PFSK-1 (cell line): Measurements from ENCODE around the gene SNX3.

Experiments
- FOXP2 ChIP-seq: optimal IDR thresholded peaks from 2 replicates; pipeline ENCODE3; 2011; ENCODE audit warnings: borderline replicate concordance, control low read depth, inconsistent platforms; ENCODE audit not compliant: insufficient read depth; ENCODE audit errors: extremely low read length, extremely low read depth
- POLR2AphosphoS5 ChIP-seq: IDR thresholded peaks from 2 replicates; pipeline ENCODE4 v1.6.1; 2012; ENCODE audit warnings: low read depth, mild to moderate bottlenecking, control low read depth, low read length, moderate library complexity
- SIN3A ChIP-seq: IDR thresholded peaks from 2 replicates; pipeline ENCODE4 v1.6.1; 2012; ENCODE audit warnings: mild to moderate bottlenecking, low read length, moderate library complexity, borderline replicate concordance; ENCODE audit not compliant: insufficient read depth
- TAF1 ChIP-seq: IDR thresholded peaks from 2 replicates; pipeline ENCODE4 v1.6.1; 2012; ENCODE audit warnings: low read length, control low read depth, borderline replicate concordance; ENCODE audit not compliant: insufficient read depth
- TF ChIP-seq, protein P1 (sequence below), 2 experiments: IDR thresholded peaks; 2 replicates each; pipeline versions ENCODE4 v1.6.1 to v1.8.0; 2011 to 2012; ENCODE audit warnings: low read depth in 2 of 2, low read length in 2 of 2, control low read depth in 1 of 2, inconsistent platforms in 1 of 2, mild to moderate bottlenecking in 1 of 2, moderate library complexity in 1 of 2; ENCODE audit not compliant: insufficient read depth in 1 of 2

Gene SNX3

GRCh38 chr6:108186226-108186625, 74.6 kb downstream of the SNX3 start:
- TF ChIP-seq TAF1 (no peak), FOXP2 (no peak), SIN3A (no peak), POLR2AphosphoS5 (no peak)

DNA sequence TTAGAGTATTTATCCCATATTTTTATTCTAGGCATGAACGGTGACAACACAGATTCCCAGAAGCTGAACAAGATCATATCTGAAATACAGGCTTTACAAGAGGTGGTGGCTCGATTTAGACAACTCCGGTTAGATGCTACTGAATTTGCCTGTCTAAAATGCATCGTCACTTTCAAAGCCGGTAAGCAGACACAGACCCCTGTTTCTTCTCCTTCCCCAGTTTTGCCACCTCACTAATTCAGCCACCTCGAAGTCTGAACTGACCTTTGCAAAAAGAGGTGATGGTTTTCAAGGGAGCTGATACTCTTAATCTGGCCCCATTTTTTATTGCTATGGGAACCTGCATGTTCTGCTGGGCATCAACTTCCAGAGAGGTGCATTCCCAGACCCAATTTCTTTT, 80.1 kb downstream of the SNX3 start:
- TF ChIP-seq, protein P1, sequence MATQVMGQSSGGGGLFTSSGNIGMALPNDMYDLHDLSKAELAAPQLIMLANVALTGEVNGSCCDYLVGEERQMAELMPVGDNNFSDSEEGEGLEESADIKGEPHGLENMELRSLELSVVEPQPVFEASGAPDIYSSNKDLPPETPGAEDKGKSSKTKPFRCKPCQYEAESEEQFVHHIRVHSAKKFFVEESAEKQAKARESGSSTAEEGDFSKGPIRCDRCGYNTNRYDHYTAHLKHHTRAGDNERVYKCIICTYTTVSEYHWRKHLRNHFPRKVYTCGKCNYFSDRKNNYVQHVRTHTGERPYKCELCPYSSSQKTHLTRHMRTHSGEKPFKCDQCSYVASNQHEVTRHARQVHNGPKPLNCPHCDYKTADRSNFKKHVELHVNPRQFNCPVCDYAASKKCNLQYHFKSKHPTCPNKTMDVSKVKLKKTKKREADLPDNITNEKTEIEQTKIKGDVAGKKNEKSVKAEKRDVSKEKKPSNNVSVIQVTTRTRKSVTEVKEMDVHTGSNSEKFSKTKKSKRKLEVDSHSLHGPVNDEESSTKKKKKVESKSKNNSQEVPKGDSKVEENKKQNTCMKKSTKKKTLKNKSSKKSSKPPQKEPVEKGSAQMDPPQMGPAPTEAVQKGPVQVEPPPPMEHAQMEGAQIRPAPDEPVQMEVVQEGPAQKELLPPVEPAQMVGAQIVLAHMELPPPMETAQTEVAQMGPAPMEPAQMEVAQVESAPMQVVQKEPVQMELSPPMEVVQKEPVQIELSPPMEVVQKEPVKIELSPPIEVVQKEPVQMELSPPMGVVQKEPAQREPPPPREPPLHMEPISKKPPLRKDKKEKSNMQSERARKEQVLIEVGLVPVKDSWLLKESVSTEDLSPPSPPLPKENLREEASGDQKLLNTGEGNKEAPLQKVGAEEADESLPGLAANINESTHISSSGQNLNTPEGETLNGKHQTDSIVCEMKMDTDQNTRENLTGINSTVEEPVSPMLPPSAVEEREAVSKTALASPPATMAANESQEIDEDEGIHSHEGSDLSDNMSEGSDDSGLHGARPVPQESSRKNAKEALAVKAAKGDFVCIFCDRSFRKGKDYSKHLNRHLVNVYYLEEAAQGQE (IDR thresholded peaks at IDR 0.05; ENCODE audit: insufficient read depth in 1 of 2, low read depth in 2 of 2, low read length in 2 of 2): no peak
- TF ChIP-seq POLR2AphosphoS5 (no peak), TAF1 (no peak), SIN3A (no peak), FOXP2 (no peak)

DNA sequence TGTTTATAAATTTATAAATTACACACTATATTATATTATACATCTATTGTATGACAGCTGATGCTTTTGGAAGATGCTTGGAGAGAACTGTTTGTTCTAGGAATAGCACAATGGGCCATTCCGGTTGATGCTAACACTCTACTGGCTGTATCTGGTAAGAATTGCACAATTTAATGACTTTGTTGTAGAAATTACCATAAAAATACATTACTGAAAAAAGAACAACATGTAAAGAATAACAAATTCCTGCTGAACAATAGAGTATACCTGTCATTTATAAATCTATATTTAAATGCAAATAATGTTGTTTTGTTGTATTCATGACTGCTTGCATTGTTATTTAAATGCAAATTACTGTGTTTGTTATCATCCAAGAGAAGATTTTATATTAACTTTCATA, 80.6 kb downstream of the SNX3 start:
- TF ChIP-seq SIN3A (no peak), POLR2AphosphoS5 (no peak), FOXP2 (no peak), TAF1 (no peak)
- TF ChIP-seq, protein P1 (IDR thresholded peaks at IDR 0.05; ENCODE audit: insufficient read depth in 1 of 2, low read depth in 2 of 2, low read length in 2 of 2): no peak

GRCh38 chr6:108179741-108180140, 81.1 kb downstream of the SNX3 start:
- TF ChIP-seq SIN3A: no peak
- TF ChIP-seq POLR2AphosphoS5: no peak
- TF ChIP-seq, protein P1 (IDR thresholded peaks at IDR 0.05; ENCODE audit: insufficient read depth in 1 of 2, low read depth in 2 of 2, low read length in 2 of 2): no peak
- no peak for TF ChIP-seq FOXP2
- no peak for TF ChIP-seq TAF1

- TF ChIP-seq, protein P1 (IDR thresholded peaks at IDR 0.05; ENCODE audit: insufficient read depth in 1 of 2, low read depth in 2 of 2, low read length in 2 of 2): no peak
Measured at GRCh38 chr6:108176281-108177089, 84.4 kb downstream of the SNX3 start.
